ENCODE data around the gene FAM120A.

Gene FAM120A

GRCh38 chr9:93588641-93589609 lies 137.4 kb downstream of the FAM120A start:
- H3K79me2 ChIP-seq (ENCODE audit: insufficient read depth, low read depth) = peaks cover 10% of the 10 kb centered on the region; the same call in 1 of the 2 replicates
- H3K4me3 ChIP-seq (IDR thresholded peaks at IDR 0.05; ENCODE audit: insufficient read depth, low read depth, low read length) = no peak overlapping the region
- no peak overlapping the region for H3K9ac ChIP-seq
- H4K20me1 ChIP-seq (ENCODE audit: insufficient read depth) = no peaks in the 10 kb centered on the region
- H2AFZ ChIP-seq (ENCODE audit: low read depth) = no peak overlapping the region
- TF ChIP-seq CTCF (conservative IDR thresholded peaks at IDR 0.05; ENCODE audit: low read depth, low read length) = no peak
- H3K36me3 ChIP-seq (ENCODE audit: insufficient read depth) = no peaks in the 10 kb centered on the region
- H3K4me2 ChIP-seq = no peak overlapping the region
- H3K4me1 ChIP-seq (ENCODE audit: low read depth, poor library complexity, severe bottlenecking) = no peaks in the 10 kb centered on the region
- no peaks in the 10 kb centered on the region for H3K27me3 ChIP-seq (ENCODE audit: insufficient read depth, low read depth)
- no peak overlapping the region for H3K27ac ChIP-seq

GRCh38 chr9:93589688-93590087 lies 138.2 kb downstream of the FAM120A start:
- Histone ChIP-seq H3K36me3 (ENCODE audit: insufficient read depth) (no peaks in the 10 kb centered on the region), H4K20me1 (ENCODE audit: insufficient read depth) (no peaks in the 10 kb centered on the region), H3K9ac (no peak overlapping the region), H2AFZ (ENCODE audit: low read depth) (no peak overlapping the region), H3K4me1 (ENCODE audit: low read depth, poor library complexity, severe bottlenecking) (no peaks in the 10 kb centered on the region), H3K79me2 (ENCODE audit: insufficient read depth, low read depth) (peaks cover 10% of the 10 kb centered on the region; the same call in 1 of the 2 replicates), H3K27me3 (ENCODE audit: insufficient read depth, low read depth) (no peaks in the 10 kb centered on the region), H3K4me2 (no peak overlapping the region), H3K27ac (no peak overlapping the region), H3K4me3 (IDR thresholded peaks at IDR 0.05; ENCODE audit: insufficient read depth, low read depth, low read length) (no peak overlapping the region)
- no peak for TF ChIP-seq CTCF (conservative IDR thresholded peaks at IDR 0.05; ENCODE audit: low read depth, low read length)

GRCh38 chr9:93590609-93591234 lies 139.2 kb downstream of the FAM120A start:
- H3K27ac ChIP-seq = no peak overlapping the region
- H3K79me2 ChIP-seq (ENCODE audit: insufficient read depth, low read depth) = 0 out of 2 replicates have a peak, but pooled peaks cover under 1% of the 10 kb centered on the region
- H3K27me3 ChIP-seq (ENCODE audit: insufficient read depth, low read depth) = no peaks in the 10 kb centered on the region
- H3K4me2 ChIP-seq = no peak overlapping the region
- H3K36me3 ChIP-seq (ENCODE audit: insufficient read depth) = no peaks in the 10 kb centered on the region
- H3K9ac ChIP-seq = no peak overlapping the region
- H3K4me3 ChIP-seq (IDR thresholded peaks at IDR 0.05; ENCODE audit: insufficient read depth, low read depth, low read length) = no peak overlapping the region
- no peak for TF ChIP-seq CTCF (conservative IDR thresholded peaks at IDR 0.05; ENCODE audit: low read depth, low read length)
- H2AFZ ChIP-seq (ENCODE audit: low read depth) = no peak overlapping the region
- H4K20me1 ChIP-seq (ENCODE audit: insufficient read depth) = no peaks in the 10 kb centered on the region
- H3K4me1 ChIP-seq (ENCODE audit: low read depth, poor library complexity, severe bottlenecking) = no peaks in the 10 kb centered on the region

GRCh38 chr9:93591301-93592007 lies 140.0 kb downstream of the FAM120A start:
- Histone ChIP-seq H3K4me2 (no peak overlapping the region), H2AFZ (ENCODE audit: low read depth) (no peak overlapping the region), H3K27ac (no peak overlapping the region), H3K36me3 (ENCODE audit: insufficient read depth) (no peaks in the 10 kb centered on the region), H3K27me3 (ENCODE audit: insufficient read depth, low read depth) (no peaks in the 10 kb centered on the region), H3K9ac (no peak overlapping the region), H3K4me1 (ENCODE audit: low read depth, poor library complexity, severe bottlenecking) (no peaks in the 10 kb centered on the region), H3K4me3 (IDR thresholded peaks at IDR 0.05; ENCODE audit: insufficient read depth, low read depth, low read length) (no peak overlapping the region), H4K20me1 (ENCODE audit: insufficient read depth) (no peaks in the 10 kb centered on the region), H3K79me2 (ENCODE audit: insufficient read depth, low read depth) (no peaks in the 10 kb centered on the region)
- TF ChIP-seq CTCF (conservative IDR thresholded peaks at IDR 0.05; ENCODE audit: low read depth, low read length) = no peak

All from KMS-11 (cell line).